ENCODE data around the gene ELF3. TPM values are rescaled to one million over a fixed set of nuclear protein-coding genes. Genes with fewer than 3 reads are reported as not detected.

The ELF3 gene
- total and polyA plus RNA-seq, 2 of the 13 experiments (the other 11 are each of a cell fraction or from before 2014, with no cell fraction given): 11.5 to 55.1 TPM

DNA sequence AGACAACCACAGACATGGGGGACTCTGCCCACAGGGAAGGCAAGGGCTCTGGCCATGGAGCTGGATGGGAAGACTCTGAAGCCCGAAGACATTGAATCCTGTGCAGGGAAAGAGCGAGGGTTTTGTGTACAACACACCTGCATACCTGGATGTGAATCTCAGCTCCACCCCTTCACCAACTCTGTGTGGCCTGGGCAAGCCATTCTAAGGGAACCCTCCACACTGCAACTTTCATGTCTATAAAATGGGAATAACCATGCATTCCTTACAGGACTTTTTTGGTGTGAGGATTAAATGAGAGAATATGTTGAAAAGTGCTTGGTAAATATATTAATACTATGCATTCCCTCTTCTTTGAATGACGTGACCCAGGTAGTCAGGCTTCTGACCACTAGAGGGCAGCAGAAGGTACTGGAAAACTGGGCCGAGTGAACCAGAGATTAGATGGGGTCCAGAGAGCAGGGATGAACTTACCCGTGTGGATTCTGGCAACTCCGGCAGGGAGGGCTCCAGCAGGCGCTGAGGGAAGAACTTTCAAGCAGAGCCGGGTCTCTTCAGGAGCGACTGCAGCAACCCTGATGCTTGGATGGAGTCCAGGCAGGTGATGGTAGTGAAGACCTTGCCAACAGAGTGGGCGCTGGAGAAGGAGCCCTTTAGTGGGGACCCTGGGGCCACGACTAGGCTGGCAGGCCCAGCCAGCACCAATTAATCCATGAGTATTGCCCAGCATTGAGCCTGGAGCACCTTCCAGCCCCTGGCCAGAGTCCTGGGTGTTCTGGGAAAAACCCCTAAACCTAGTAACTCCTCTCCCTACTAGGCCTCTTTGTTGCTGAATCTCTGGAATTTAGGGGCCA, 834 bp upstream of the ELF3 start (continued):
- TF ChIP-seq RFXANK (CRISPR knock-in tag; IDR thresholded peaks at IDR 0.05): no peak
- TF ChIP-seq ATM (IDR thresholded peaks at IDR 0.05; ENCODE audit: borderline replicate concordance): no peak
- 0 out of 2 replicates have a peak, but pooled peaks have one; percentile 14 for TF ChIP-seq ZNF543 (CRISPR knock-in tag; IDR thresholded peaks at IDR 0.05)
- TF ChIP-seq KMT2B (CRISPR knock-in tag; IDR thresholded peaks at IDR 0.05): no peak
- TF ChIP-seq ZNF781 (CRISPR knock-in tag; IDR thresholded peaks at IDR 0.05; ENCODE audit: borderline replicate concordance, not compliant biosample characterization): no peak
- TF ChIP-seq ZNF761 (CRISPR knock-in tag; conservative IDR thresholded peaks at IDR 0.05): no peak
- TF ChIP-seq SPEN (CRISPR knock-in tag; IDR thresholded peaks at IDR 0.05; ENCODE audit: low read depth): no peak
- TF ChIP-seq ZNF326 (CRISPR knock-in tag; IDR thresholded peaks at IDR 0.05; ENCODE audit: borderline replicate concordance): no peak
- TF ChIP-seq ZNF10 (CRISPR knock-in tag; IDR thresholded peaks at IDR 0.05; ENCODE audit: borderline replicate concordance, low read depth): no peak
- TF ChIP-seq ZNF703 (CRISPR knock-in tag; IDR thresholded peaks at IDR 0.05; ENCODE audit: borderline replicate concordance): no peak
- TF ChIP-seq, protein P1, sequence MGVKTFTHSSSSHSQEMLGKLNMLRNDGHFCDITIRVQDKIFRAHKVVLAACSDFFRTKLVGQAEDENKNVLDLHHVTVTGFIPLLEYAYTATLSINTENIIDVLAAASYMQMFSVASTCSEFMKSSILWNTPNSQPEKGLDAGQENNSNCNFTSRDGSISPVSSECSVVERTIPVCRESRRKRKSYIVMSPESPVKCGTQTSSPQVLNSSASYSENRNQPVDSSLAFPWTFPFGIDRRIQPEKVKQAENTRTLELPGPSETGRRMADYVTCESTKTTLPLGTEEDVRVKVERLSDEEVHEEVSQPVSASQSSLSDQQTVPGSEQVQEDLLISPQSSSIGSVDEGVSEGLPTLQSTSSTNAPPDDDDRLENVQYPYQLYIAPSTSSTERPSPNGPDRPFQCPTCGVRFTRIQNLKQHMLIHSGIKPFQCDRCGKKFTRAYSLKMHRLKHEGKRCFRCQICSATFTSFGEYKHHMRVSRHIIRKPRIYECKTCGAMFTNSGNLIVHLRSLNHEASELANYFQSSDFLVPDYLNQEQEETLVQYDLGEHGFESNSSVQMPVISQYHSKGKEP (CRISPR knock-in tag; IDR thresholded peaks at IDR 0.05): no peak
- no peak for TF ChIP-seq ZNF790 (CRISPR knock-in tag; IDR thresholded peaks at IDR 0.05; ENCODE audit: borderline replicate concordance)
- TF ChIP-seq ZNF30 (CRISPR knock-in tag; IDR thresholded peaks at IDR 0.05): no peak
- TF ChIP-seq NCOA1 (CRISPR knock-in tag; IDR thresholded peaks at IDR 0.05): no peak
- TF ChIP-seq PTBP1 (IDR thresholded peaks at IDR 0.05; ENCODE audit: low read depth, low read length, poor library complexity, severe bottlenecking): no peak
- TF ChIP-seq SMARCC2 (IDR thresholded peaks at IDR 0.05): no peak
- TF ChIP-seq, protein P2, sequence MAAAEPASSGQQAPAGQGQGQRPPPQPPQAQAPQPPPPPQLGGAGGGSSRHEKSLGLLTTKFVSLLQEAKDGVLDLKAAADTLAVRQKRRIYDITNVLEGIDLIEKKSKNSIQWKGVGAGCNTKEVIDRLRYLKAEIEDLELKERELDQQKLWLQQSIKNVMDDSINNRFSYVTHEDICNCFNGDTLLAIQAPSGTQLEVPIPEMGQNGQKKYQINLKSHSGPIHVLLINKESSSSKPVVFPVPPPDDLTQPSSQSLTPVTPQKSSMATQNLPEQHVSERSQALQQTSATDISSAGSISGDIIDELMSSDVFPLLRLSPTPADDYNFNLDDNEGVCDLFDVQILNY (CRISPR knock-in tag; conservative IDR thresholded peaks at IDR 0.05): no peak
- TF ChIP-seq TBL1XR1 (IDR thresholded peaks at IDR 0.05; ENCODE audit: borderline replicate concordance, low read length, partially characterized antibody): no peak
- peak; percentile 48; the same call in 1 of the 2 replicates for TF ChIP-seq PITX1 (CRISPR knock-in tag; IDR thresholded peaks at IDR 0.05)
- TF ChIP-seq SNAPC4 (CRISPR knock-in tag; IDR thresholded peaks at IDR 0.05): no peak
- no peak for TF ChIP-seq ISX (CRISPR knock-in tag; conservative IDR thresholded peaks at IDR 0.05)
